Stimulated activated CD4-positive, alpha-beta T cell treated with anti-CD3 and anti-CD28 coated beads, Interleukin-1b, Interleukin-23, amount 100 ng/mL, for 4 hours (primary cell): ENCODE measurements around the gene KBTBD13.

ENCODE experiments used
- DNase-seq, 2 donors: peaks; one replicate each; pipeline ENCODE4 v3.0.0-alpha.2; 2020; ENCODE audit warnings: low read depth in 2 of 2

Gene KBTBD13

DNA sequence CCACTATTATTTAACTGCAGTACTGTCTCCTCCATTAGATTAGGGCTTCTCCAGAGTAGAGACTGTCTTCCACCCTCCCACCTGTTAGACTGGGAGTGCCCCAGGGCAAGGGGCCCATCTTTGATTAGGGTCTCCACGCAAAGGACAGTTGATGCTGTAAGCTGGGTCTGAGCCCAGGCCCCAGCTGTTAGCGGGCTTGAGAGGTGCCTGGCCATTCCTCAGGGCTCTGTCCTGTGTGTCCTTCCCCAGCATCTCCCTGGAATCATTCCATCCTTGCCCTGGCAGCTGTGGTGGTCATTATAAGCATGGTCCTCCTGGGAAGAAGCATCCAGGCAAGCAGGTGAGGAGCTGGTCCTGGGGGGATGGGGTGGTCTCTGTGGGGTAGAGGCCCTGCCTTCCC is 25.3 kb upstream of the KBTBD13 start:
- DNase-seq = no peak

DNA sequence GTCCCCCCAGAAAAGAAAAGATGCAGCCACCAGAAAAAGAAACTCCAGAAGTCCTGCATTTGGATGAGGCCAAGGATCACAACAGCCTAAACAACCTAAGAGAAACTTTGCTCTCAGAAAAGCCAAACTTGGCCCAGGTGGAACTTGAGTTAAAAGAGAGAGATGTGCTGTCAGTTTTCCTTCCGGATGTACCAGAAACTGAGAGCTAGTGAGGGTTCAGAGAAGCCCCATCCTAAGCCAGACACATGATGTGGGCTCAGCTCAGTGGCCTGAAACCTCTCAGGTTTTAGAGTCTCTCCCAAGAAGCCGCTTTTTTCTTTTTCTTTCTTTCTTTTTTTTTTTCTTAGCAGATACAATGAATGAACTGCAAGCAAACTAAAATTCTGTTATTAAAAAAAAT is 23.6 kb upstream of the KBTBD13 start:
- DNase-seq = no peak

- DNase-seq = peak; percentile 27 to 35
Observed at GRCh38 chr15:65054333-65055200, 22.0 kb upstream of the KBTBD13 start.

- no peak for DNase-seq
Observed at GRCh38 chr15:65055201-65055870, 21.2 kb upstream of the KBTBD13 start.

DNA sequence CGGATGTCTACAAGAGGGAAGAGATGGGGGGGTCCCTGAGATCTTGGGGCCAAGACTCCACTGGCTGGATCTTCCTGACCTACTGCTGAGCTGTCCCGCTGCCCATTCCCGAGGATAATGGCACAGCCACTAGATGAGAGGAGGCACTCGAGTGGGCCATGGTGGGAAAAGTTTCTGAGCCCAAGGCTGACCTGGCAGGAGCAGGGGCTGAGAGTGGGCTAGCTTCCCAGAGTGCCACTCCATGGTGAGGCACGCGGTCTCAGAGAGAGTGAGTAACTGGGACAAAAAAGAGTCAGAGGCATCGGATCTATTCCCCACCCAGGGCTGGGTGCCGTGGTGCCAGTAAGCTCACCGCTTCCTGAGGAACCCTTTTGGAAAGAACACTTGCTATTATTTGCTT is 20.4 kb upstream of the KBTBD13 start:
- DNase-seq = no peak

GRCh38 chr15:65056868-65057548 is 19.5 kb upstream of the KBTBD13 start:
- no peak for DNase-seq

- DNase-seq = no peak
Observed at GRCh38 chr15:65057549-65057940, 19.0 kb upstream of the KBTBD13 start.

DNA sequence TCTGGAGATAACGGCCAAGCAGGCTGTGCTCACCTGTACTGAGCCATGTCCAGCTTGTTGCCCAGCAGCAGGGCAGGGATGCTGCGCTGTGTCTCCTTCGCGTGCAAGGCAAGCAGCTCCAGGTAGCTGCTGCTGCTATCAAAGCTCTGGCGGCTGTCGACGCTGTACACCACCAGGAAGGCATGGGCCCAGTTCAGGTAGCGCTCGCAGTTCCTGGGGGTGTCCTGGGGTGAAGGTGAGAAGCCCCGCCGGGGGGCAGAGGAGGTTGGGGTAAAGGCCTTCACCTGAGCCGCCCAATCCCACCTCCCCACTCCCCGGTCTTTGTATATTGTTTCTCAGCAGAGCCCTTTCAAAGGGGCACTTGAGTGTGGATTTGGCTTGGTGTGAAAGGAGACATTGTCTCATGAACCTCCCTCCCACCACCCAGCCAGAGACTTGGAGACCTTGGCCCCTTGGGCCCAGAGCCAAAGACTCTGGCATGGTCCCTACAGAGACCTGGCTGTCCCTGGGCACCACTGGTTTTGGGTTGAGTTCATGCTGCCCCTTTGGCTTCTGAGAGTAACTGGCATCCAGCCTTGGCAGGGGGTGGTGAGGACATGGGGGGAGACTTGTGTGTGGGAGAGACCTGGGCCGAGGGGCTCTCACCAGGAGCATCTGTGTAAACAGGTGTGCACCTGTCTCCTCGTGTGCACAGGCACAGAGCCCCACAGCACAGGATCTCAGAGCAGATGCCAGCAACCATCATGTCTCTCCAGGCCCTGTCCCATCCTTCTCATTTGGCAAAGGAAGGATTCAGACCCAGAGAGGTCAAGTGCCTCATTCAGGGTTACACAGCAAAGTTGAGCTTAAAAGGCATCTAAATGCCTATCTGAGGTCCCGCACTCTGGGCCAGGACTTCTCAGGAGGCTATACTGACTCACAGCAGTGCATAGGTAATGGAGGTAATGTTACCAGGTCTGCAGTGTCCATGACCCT is 17.9 kb upstream of the KBTBD13 start:
- DNase-seq = no peak

DNA sequence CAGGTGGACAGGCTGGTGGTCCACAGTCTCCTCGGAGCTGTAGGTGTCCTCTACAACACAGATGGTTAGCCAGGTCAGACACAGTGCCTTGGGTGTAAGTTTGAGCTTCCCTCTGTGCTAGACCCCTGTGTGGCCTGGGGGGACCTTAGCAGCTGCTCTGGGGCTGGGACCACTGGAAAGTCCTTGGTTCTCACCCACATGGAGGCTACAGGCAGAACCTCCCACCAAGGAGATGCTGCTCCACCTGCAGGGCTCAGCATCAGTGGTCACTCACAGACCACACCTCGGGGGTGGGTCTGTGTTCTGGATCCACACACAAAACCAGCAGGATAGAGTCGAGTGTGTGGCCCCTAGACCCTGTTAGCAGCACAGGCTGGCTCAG is 17.2 kb upstream of the KBTBD13 start:
- no peak for DNase-seq

DNA sequence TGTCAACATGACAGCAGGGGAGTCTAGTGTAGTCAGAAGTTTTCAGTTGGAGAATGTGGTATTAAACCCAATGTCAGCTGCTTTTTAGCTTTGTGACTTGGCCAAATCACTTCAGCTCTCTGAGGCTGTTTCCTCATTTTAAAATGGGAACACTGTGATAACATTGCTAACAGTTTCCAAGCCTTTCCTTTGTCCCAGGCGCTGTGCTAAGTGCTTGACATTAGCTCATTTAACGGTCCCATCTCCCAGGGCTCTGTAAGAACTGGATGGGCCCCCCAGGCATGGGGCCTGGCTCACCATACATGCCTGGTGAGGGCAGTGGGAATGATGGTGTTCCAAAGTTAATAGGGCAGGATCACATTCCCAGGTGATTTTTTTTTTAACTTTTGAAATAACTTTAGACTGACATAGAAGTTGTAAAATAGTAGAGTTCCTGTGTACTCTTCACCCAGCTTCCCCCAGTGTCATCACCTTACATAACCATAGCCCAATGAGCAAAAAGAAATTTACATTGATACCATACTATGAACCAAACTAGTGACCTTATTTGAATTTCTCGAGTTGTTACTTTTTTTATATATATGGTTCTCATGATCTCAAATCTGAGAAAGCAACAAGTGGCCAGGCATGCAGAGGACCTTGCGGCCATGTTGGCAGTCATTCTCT is 16.5 kb upstream of the KBTBD13 start:
- DNase-seq = no peak

DNA sequence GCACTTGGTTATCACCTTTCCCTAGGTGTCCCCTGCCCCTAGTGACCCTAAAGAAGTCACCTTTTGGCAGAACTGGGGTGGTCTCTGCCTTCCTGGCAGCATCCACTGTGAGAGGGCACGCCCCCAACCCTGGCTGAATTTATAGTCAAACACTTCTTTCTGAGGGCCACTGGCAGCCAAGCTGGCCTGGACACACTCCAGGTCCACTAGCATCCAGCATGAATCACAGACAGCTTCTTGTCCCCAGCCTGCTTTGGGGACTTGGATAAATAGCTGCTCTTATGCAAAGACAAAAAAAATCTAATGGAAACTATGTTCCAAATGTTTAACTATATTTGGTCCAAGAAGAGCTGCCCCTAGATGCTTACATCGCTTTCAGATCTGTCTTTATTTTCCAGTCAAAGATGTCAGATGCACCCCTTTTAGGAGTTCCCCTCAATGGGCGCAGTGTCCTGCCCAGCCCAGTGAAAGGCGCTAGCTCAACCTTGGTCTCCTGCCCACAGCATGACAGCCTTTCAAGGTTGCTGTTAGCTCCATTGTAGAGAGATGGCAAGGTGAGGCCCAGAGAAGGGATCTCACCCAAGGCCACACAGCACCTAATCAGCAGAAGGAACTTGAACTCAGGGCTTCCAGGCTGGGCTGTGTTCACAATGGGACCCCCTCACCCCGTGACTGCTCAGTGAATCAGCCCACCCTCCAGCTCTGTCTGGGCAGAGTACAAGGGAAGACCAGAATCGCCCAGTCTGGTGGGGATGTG is 15.7 kb upstream of the KBTBD13 start:
- DNase-seq = no peak

DNA sequence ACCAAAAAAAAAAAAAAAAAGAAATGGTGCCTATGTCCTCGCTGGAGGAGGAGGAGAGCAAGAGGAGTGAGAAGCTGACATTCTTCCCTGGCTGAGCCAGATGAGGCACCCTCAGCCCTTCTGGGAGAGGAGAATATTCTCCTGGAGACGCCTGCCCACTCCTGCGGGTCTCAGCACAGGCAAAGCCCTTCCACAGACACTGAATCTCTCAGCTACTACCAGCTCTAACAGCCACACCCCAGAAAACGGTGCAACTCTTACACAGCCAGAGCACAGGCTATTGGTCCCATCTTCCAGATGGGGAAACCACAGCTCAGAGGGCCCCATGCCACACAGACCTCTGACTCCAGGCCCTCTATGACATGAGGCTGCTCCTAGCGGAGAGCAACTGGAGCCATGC is 14.5 kb upstream of the KBTBD13 start:
- no peak for DNase-seq

- DNase-seq = no peak
Observed at GRCh38 chr15:65062726-65063125, 13.8 kb upstream of the KBTBD13 start.

- no peak for DNase-seq
Observed at GRCh38 chr15:65066001-65066634, 10.4 kb upstream of the KBTBD13 start.

GRCh38 chr15:65066635-65067316 is 9.8 kb upstream of the KBTBD13 start:
- DNase-seq = no peak

GRCh38 chr15:65067317-65067644 is 9.3 kb upstream of the KBTBD13 start:
- DNase-seq = no peak

- no peak for DNase-seq
Observed at GRCh38 chr15:65067645-65068402, 8.7 kb upstream of the KBTBD13 start, which contains the start of gene RASL12. Gene RASL12 (minus strand): TSS chr15:65067991. CDS start chr15:65067835, 156 bp downstream.

DNA sequence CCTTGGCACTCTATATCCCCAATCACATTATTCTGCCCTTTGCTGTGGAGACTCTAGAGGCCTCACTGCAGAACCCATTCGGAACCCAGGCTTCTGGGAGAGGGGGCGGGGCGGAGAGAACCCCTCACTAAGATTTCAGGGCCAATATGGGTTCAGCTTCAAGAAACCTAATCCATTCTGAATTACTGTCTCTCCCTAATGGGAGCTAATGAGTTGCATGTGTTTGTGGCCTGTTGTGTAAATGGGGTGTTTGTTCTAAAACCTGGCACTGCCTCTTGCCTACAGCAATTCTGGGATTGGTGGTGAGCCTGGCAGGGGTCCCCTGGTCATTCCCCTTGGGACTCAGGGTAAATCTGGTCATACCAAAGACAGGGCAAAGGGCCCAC is 8.2 kb upstream of the KBTBD13 start:
- no peak for DNase-seq

- DNase-seq = no peak
Observed at GRCh38 chr15:65069179-65069578, 7.4 kb upstream of the KBTBD13 start.
